K562 (cell line): Measurements from ENCODE around the gene ASB7. TPM values are rescaled to one million over a fixed set of nuclear protein-coding genes. Genes with fewer than 3 reads are reported as not detected.

Experiments used
- ADNP ChIP-seq: fragments of 200-800 bp; sonication (Bioruptor generic); IDR thresholded peaks from 2 replicates; pipeline ENCODE4 v1.6.1; 2016; ENCODE audit warnings: missing genetic modification characterization, missing compliant biosample characterization
- CBX5 ChIP-seq: IDR thresholded peaks from 2 replicates; pipeline ENCODE4 v1.6.1; 2014; ENCODE audit warnings: low read depth, borderline replicate concordance
- DPF2 ChIP-seq: fragments of 450-650 bp; IDR thresholded peaks from 2 replicates; pipeline ENCODE4 v1.6.1; 2016
- ERF ChIP-seq: fragments of 450-650 bp; formaldehyde crosslinking; IDR thresholded peaks from 2 replicates; pipeline ENCODE4 v1.4.0; 2020; ENCODE audit warnings: mild to moderate bottlenecking, mixed read lengths
- FOXA1 ChIP-seq: fragments of 450-650 bp; IDR thresholded peaks from 2 replicates; pipeline ENCODE4 v1.6.1; 2016; ENCODE audit warnings: mild to moderate bottlenecking, borderline replicate concordance
- FOXA3 ChIP-seq, 2 experiments: fragments of 450-650 bp in 1 of 2; sonication (generic) in 1 of 2; formaldehyde crosslinking; IDR thresholded peaks in 1 of 2; conservative IDR thresholded peaks in 1 of 2; 2 replicates each; pipeline versions ENCODE4 v1.4.0 to v1.8.0; 2020 to 2022; ENCODE audit warnings: mild to moderate bottlenecking in 2 of 2, missing genetic modification reagents in 1 of 2
- HDAC8 ChIP-seq: fragments of 450-650 bp; IDR thresholded peaks from 2 replicates; pipeline ENCODE4 v1.6.1; 2016; ENCODE audit warnings: mild to moderate bottlenecking, missing genetic modification characterization, moderate library complexity, missing compliant biosample characterization
- HDGF ChIP-seq: fragments of 450-650 bp; IDR thresholded peaks from 2 replicates; pipeline ENCODE4 v1.6.1; 2016
- L3MBTL2 ChIP-seq: fragments of 450-650 bp; IDR thresholded peaks from 2 replicates; pipeline ENCODE4 v1.6.1; 2016; ENCODE audit warnings: mild to moderate bottlenecking, moderate library complexity
- MEF2A ChIP-seq: IDR thresholded peaks from 2 replicates; pipeline ENCODE4 v1.6.1; 2011; ENCODE audit warnings: low read depth, mild to moderate bottlenecking, low read length, moderate library complexity; ENCODE audit not compliant: control insufficient read depth
- MEIS2 ChIP-seq: fragments of 450-650 bp; IDR thresholded peaks from 2 replicates; pipeline ENCODE4 v1.6.1; 2014; ENCODE audit warnings: mild to moderate bottlenecking; ENCODE audit not compliant: partially characterized antibody
- PHTF2 ChIP-seq: fragments of 250-450 bp; sonication (Bioruptor Pico); IDR thresholded peaks from 2 replicates; pipeline ENCODE4 v1.5.0; 2021; ENCODE audit warnings: mild to moderate bottlenecking
- RBFOX2 ChIP-seq: fragments of 200-400 bp; formaldehyde crosslinking; IDR thresholded peaks from 2 replicates; pipeline ENCODE4 v1.6.1; 2017; ENCODE audit warnings: low read depth, mild to moderate bottlenecking, low read length, moderate library complexity
- SUPT5H ChIP-seq: fragments of 450-650 bp; IDR thresholded peaks from 2 replicates; pipeline ENCODE4 v1.6.1; 2016
- ZKSCAN8 ChIP-seq: fragments of 200-800 bp; sonication (Bioruptor generic); IDR thresholded peaks from 2 replicates; pipeline ENCODE4 v1.6.1; 2016; ENCODE audit warnings: missing genetic modification characterization, missing compliant biosample characterization
- ZNF23 ChIP-seq: fragments of 250-450 bp; sonication (Bioruptor Pico); IDR thresholded peaks from 2 replicates; pipeline ENCODE4 v1.4.0; 2020; ENCODE audit warnings: mild to moderate bottlenecking
- ZNF253 ChIP-seq: fragments of 250-450 bp; sonication (Bioruptor Pico); conservative IDR thresholded peaks from 2 replicates; pipeline ENCODE4 v1.6.1; 2021; ENCODE audit warnings: mild to moderate bottlenecking
- ZNF408 ChIP-seq: fragments of 250-450 bp; sonication (Bioruptor Pico); IDR thresholded peaks from 2 replicates; pipeline ENCODE4 v1.4.0; 2020; ENCODE audit warnings: low read depth, mild to moderate bottlenecking, moderate library complexity
- polyA plus RNA-seq, 8 experiments: library from polyadenylated mRNA; depleted of rRNA in 4 of 8; stranded (reverse) in 5 of 8; unstranded in 3 of 8; fragments of >200 nt; fragmentation: Nextera tagmentation in 2 of 8; fragmentation: Illumina TruSeq in 1 of 8; extraction: Ambion mirVana in 2 of 8; extraction: Trizol in 1 of 8; gene quantifications; 2 replicates each; pipeline versions ENCODE4 v1.2.1 to v1.2.3, GENCODE V29; 2011 to 2014; ENCODE audit warnings: inconsistent platforms in 1 of 8, missing spikeins in 1 of 8
- total RNA-seq, 7 experiments: library from RNA; depleted of rRNA in 6 of 7; stranded (reverse); fragments of >200 nt in 6 of 7; fragmentation: Illumina TruSeq in 2 of 7; extraction: Trizol in 2 of 7; gene quantifications; 2 replicates each; pipeline versions ENCODE4 v1.2.1 to v1.2.3, GENCODE V29; 2011 to 2021; ENCODE audit warnings: low replicate concordance in 1 of 7
- TF ChIP-seq, protein P1 (sequence below): sonication (generic); formaldehyde crosslinking; IDR thresholded peaks from 2 replicates; pipeline ENCODE4 v1.8.0; 2022; ENCODE audit warnings: missing genetic modification reagents, mild to moderate bottlenecking, borderline replicate concordance
- TF ChIP-seq, protein P2 (sequence below): fragments of 450-650 bp; formaldehyde crosslinking; IDR thresholded peaks from 2 replicates; pipeline ENCODE4 v1.4.0; 2022; ENCODE audit warnings: missing genetic modification characterization
- TF ChIP-seq, protein P3 (sequence below): IDR thresholded peaks from 3 replicates; pipeline ENCODE4 v1.6.1; 2011; ENCODE audit warnings: borderline replicate concordance, mild to moderate bottlenecking, moderate library complexity; ENCODE audit not compliant: insufficient read length; ENCODE audit errors: extremely low read depth
- TF ChIP-seq, protein P4 (sequence below): sonication (generic); formaldehyde crosslinking; IDR thresholded peaks from 2 replicates; pipeline ENCODE4 v1.8.1; 2022; ENCODE audit warnings: missing genetic modification reagents

Gene ASB7
- total and polyA plus RNA-seq, 9 of the 15 experiments (the other 6 are each of a cell fraction or from before 2014, with no cell fraction given): 1.8 to 10.1 (median 6.8) TPM

DNA sequence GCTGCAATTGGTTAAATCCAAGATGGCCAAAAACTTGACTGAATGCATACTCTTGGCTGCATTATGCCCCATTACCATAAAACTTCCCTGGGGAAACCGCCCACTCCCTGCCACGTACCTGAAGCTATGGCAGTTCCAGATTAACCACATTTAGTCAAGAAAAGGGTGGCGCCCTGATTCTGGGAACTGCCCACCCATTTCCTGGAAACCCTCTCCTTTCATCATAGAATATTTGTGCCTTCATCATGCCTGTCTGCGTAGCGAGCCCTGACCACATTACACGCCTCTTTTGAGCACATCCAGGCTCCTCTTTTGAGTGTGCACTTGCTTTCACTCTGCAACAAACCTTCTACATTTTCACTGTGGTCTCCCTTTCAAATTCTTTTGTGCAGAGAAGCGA is 5.6 kb upstream of the ASB7 start (continued):
- TF ChIP-seq MEIS2: peak; percentile 81
- TF ChIP-seq L3MBTL2: no peak
- TF ChIP-seq FOXA1: no peak
- no peak for TF ChIP-seq ZNF253
- no peak for TF ChIP-seq RBFOX2
- peak; percentile 80; the same call in 1 of the 2 replicates for TF ChIP-seq DPF2
- TF ChIP-seq ZKSCAN8 (CRISPR knock-in tag): no peak
- TF ChIP-seq, protein P1, sequence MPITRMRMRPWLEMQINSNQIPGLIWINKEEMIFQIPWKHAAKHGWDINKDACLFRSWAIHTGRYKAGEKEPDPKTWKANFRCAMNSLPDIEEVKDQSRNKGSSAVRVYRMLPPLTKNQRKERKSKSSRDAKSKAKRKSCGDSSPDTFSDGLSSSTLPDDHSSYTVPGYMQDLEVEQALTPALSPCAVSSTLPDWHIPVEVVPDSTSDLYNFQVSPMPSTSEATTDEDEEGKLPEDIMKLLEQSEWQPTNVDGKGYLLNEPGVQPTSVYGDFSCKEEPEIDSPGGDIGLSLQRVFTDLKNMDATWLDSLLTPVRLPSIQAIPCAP: no peak
- no peak for TF ChIP-seq FOXA3 (CRISPR knock-in tag; conservative IDR thresholded peaks at IDR 0.05 in 1 of 2, IDR thresholded peaks at IDR 0.05 in 1 of 2)
- no peak for TF ChIP-seq HDAC8 (tag)
- no peak for TF ChIP-seq ZNF23
- no peak for TF ChIP-seq PHTF2 (CRISPR knock-in tag)
- TF ChIP-seq, protein P2, sequence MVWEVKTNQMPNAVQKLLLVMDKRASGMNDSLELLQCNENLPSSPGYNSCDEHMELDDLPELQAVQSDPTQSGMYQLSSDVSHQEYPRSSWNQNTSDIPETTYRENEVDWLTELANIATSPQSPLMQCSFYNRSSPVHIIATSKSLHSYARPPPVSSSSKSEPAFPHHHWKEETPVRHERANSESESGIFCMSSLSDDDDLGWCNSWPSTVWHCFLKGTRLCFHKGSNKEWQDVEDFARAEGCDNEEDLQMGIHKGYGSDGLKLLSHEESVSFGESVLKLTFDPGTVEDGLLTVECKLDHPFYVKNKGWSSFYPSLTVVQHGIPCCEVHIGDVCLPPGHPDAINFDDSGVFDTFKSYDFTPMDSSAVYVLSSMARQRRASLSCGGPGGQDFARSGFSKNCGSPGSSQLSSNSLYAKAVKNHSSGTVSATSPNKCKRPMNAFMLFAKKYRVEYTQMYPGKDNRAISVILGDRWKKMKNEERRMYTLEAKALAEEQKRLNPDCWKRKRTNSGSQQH (CRISPR knock-in tag): no peak
- no peak for TF ChIP-seq CBX5
- TF ChIP-seq HDGF: no peak
- no peak for TF ChIP-seq SUPT5H
- no peak for TF ChIP-seq ZNF408
- no peak for TF ChIP-seq ADNP (tag)
- TF ChIP-seq ERF (CRISPR knock-in tag): no peak
- TF ChIP-seq, protein P3, sequence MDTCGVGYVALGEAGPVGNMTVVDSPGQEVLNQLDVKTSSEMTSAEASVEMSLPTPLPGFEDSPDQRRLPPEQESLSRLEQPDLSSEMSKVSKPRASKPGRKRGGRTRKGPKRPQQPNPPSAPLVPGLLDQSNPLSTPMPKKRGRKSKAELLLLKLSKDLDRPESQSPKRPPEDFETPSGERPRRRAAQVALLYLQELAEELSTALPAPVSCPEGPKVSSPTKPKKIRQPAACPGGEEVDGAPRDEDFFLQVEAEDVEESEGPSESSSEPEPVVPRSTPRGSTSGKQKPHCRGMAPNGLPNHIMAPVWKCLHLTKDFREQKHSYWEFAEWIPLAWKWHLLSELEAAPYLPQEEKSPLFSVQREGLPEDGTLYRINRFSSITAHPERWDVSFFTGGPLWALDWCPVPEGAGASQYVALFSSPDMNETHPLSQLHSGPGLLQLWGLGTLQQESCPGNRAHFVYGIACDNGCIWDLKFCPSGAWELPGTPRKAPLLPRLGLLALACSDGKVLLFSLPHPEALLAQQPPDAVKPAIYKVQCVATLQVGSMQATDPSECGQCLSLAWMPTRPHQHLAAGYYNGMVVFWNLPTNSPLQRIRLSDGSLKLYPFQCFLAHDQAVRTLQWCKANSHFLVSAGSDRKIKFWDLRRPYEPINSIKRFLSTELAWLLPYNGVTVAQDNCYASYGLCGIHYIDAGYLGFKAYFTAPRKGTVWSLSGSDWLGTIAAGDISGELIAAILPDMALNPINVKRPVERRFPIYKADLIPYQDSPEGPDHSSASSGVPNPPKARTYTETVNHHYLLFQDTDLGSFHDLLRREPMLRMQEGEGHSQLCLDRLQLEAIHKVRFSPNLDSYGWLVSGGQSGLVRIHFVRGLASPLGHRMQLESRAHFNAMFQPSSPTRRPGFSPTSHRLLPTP: no peak
- no peak for TF ChIP-seq MEF2A
- TF ChIP-seq, protein P4, sequence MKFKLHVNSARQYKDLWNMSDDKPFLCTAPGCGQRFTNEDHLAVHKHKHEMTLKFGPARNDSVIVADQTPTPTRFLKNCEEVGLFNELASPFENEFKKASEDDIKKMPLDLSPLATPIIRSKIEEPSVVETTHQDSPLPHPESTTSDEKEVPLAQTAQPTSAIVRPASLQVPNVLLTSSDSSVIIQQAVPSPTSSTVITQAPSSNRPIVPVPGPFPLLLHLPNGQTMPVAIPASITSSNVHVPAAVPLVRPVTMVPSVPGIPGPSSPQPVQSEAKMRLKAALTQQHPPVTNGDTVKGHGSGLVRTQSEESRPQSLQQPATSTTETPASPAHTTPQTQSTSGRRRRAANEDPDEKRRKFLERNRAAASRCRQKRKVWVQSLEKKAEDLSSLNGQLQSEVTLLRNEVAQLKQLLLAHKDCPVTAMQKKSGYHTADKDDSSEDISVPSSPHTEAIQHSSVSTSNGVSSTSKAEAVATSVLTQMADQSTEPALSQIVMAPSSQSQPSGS (CRISPR knock-in tag): no peak
